C4-2B (cell line): Measurements from ENCODE around the gene SH3RF1.

Source experiments
- ZFX ChIP-seq: fragments of 450-650 bp; IDR thresholded peaks from 2 replicates; pipeline ENCODE4 v1.6.1; 2017
- TF ChIP-seq, protein P1 (sequence below): fragments of 450-650 bp; conservative IDR thresholded peaks from 2 replicates; pipeline ENCODE4 v1.5.1; 2017; ENCODE audit warnings: mild to moderate bottlenecking

- TF ChIP-seq, protein P1, sequence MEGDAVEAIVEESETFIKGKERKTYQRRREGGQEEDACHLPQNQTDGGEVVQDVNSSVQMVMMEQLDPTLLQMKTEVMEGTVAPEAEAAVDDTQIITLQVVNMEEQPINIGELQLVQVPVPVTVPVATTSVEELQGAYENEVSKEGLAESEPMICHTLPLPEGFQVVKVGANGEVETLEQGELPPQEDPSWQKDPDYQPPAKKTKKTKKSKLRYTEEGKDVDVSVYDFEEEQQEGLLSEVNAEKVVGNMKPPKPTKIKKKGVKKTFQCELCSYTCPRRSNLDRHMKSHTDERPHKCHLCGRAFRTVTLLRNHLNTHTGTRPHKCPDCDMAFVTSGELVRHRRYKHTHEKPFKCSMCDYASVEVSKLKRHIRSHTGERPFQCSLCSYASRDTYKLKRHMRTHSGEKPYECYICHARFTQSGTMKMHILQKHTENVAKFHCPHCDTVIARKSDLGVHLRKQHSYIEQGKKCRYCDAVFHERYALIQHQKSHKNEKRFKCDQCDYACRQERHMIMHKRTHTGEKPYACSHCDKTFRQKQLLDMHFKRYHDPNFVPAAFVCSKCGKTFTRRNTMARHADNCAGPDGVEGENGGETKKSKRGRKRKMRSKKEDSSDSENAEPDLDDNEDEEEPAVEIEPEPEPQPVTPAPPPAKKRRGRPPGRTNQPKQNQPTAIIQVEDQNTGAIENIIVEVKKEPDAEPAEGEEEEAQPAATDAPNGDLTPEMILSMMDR, result no peak
- TF ChIP-seq ZFX, result no peak
Observed at GRCh38 chr4:169158046-169158445, 112.7 kb downstream of the SH3RF1 start.
